Measurements from ENCODE around the gene KCNJ15.

Gene KCNJ15

GRCh38 chr21:38239672-38240071, 17.1 kb upstream of the KCNJ15 start:
- TF ChIP-seq CTCF (conservative IDR thresholded peaks at IDR 0.05): no peak
- no peak overlapping the region for H3K27ac ChIP-seq

- peak overlapping the region; percentile 63 for H3K27ac ChIP-seq
- no peak for TF ChIP-seq CTCF (conservative IDR thresholded peaks at IDR 0.05)
Measured at GRCh38 chr21:38240129-38240528, 16.7 kb upstream of the KCNJ15 start.

GRCh38 chr21:38241029-38241740, 15.6 kb upstream of the KCNJ15 start:
- H3K27ac ChIP-seq: peak overlapping the region; percentile 63
- no peak for TF ChIP-seq CTCF (conservative IDR thresholded peaks at IDR 0.05)

- no peak for TF ChIP-seq CTCF (conservative IDR thresholded peaks at IDR 0.05)
- H3K27ac ChIP-seq: peak overlapping the region; percentile 63; the same call in 1 of the 2 replicates
Measured at GRCh38 chr21:38242061-38242460, 14.7 kb upstream of the KCNJ15 start.

GRCh38 chr21:38243732-38244406, 12.9 kb upstream of the KCNJ15 start:
- no peak for TF ChIP-seq CTCF (conservative IDR thresholded peaks at IDR 0.05)
- H3K27ac ChIP-seq: peak overlapping the region; percentile 28; the same call in 1 of the 2 replicates

- no peak for TF ChIP-seq CTCF (conservative IDR thresholded peaks at IDR 0.05)
- peak overlapping the region; percentile 28; the same call in 1 of the 2 replicates for H3K27ac ChIP-seq
Measured at GRCh38 chr21:38244407-38244787, 12.4 kb upstream of the KCNJ15 start.

GRCh38 chr21:38244885-38245869, 11.6 kb upstream of the KCNJ15 start:
- no peak for TF ChIP-seq CTCF (conservative IDR thresholded peaks at IDR 0.05)
- H3K27ac ChIP-seq: no peak overlapping the region; the same call in 1 of the 2 replicates

Measured in VCaP (cell line).